GM12801 (cell line): ENCODE results near the gene SLC34A3.

ENCODE experiments used
- CTCF ChIP-seq: IDR thresholded peaks from one replicate; pipeline ENCODE4 v1.5.1; 2011; ENCODE audit warnings: control low read depth; ENCODE audit not compliant: insufficient read length; ENCODE audit errors: extremely low read depth

SLC34A3 gene

GRCh38 chr9:137220317-137221094 is 10.2 kb upstream of the SLC34A3 start:
- no peak for TF ChIP-seq CTCF

- TF ChIP-seq CTCF = no peak
Measured at GRCh38 chr9:137221095-137221505, 9.6 kb upstream of the SLC34A3 start.

- no peak for TF ChIP-seq CTCF
Measured at GRCh38 chr9:137221506-137222111, 9.1 kb upstream of the SLC34A3 start.

- no peak for TF ChIP-seq CTCF
Measured at GRCh38 chr9:137222190-137223077, 8.3 kb upstream of the SLC34A3 start, which contains the start of gene RNF208. Gene RNF208, minus strand, starts transcription at chr9:137222240. Its CDS starts 1,028 bp downstream, at chr9:137221212.

- no peak for TF ChIP-seq CTCF
Measured at GRCh38 chr9:137223078-137223970, 7.4 kb upstream of the SLC34A3 start.

GRCh38 chr9:137224830-137225694 is 5.6 kb upstream of the SLC34A3 start, which contains the start of gene CYSRT1:
Gene CYSRT1, plus strand, starts transcription at chr9:137225174. Its CDS starts 448 bp downstream, at chr9:137225622.
- TF ChIP-seq CTCF = no peak
